Upper lobe of right lung (tissue), 1 donor: Measurements from ENCODE around the gene ALG5. TPM values are rescaled to one million over a fixed set of nuclear protein-coding genes. Genes with fewer than 3 reads are reported as not detected.

Source experiments
- ATAC-seq: fragments of 200-7000 bp; cut with Tn5 transposase; one replicate; pipeline ENCODE4 v1.9.1; 2020; ENCODE audit warnings: mild to moderate bottlenecking, moderate library complexity
- DNase-seq: peaks from one replicate; pipeline ENCODE4 v3.0.0-alpha.2; 2020
- H3K27ac ChIP-seq: fragments of 200-600 bp; one replicate; pipeline ENCODE4 v1.8.0; 2022
- H3K27me3 ChIP-seq: fragments of 200-600 bp; one replicate; pipeline ENCODE4 v1.8.0; 2022; ENCODE audit warnings: mild to moderate bottlenecking
- H3K36me3 ChIP-seq: fragments of 200-600 bp; one replicate; pipeline ENCODE4 v1.8.0; 2022
- H3K4me1 ChIP-seq: fragments of 200-600 bp; one replicate; pipeline ENCODE4 v1.8.0; 2022
- H3K4me3 ChIP-seq: fragments of 200-600 bp; one replicate; pipeline ENCODE4 v1.8.0; 2022; ENCODE audit warnings: mild to moderate bottlenecking
- H3K9me3 ChIP-seq: fragments of 200-600 bp; one replicate; pipeline ENCODE4 v1.8.0; 2022
- CTCF ChIP-seq: fragments of 200-600 bp; IDR thresholded peaks from one replicate; pipeline ENCODE4 v1.8.0; 2022; ENCODE audit warnings: antibody characterized with exemption
- intact Hi-C: fragments of 100-400 bp; cut with DNase I; formaldehyde crosslinking; loops from one replicate; pipeline ENCODE4 v1.11.0; 2022
- total RNA-seq: library from RNA; stranded (reverse); fragmentation: NEBNext Ultra II Directional; extraction: Animal tissue kit (Norgen Biotek cat#: 25700); gene quantifications from one replicate; pipeline ENCODE4 v1.2.1, GENCODE V29; 2021
- donor health status: DM: no; HTN: yes; CAD: no; lungs with severe emphysema.

ALG5 gene
- total RNA-seq, 1 donor from 2014 or later, result 27.2 TPM

GRCh38 chr13:36919171-36919832 lies 79.8 kb downstream of the ALG5 start:
- H3K9me3 ChIP-seq, result no peaks in the 10 kb centered on the region
- intact Hi-C loops, result no loop called here
- peak overlapping the region; percentile 45 for H3K27ac ChIP-seq
- ATAC-seq (peak; percentile 79), DNase-seq (peak; percentile 76)
- no peaks in the 10 kb centered on the region for H3K36me3 ChIP-seq
- peak overlapping the region; percentile 51 for H3K4me3 ChIP-seq
- no peak for TF ChIP-seq CTCF
- no peaks in the 10 kb centered on the region for H3K27me3 ChIP-seq
- H3K4me1 ChIP-seq, result peaks cover 8% of the 10 kb centered on the region

- no peaks in the 10 kb centered on the region for H3K36me3 ChIP-seq
- no peaks in the 10 kb centered on the region for H3K9me3 ChIP-seq
- H3K27ac ChIP-seq, result peak overlapping the region; percentile 45
- no peak for DNase-seq
- no peak for TF ChIP-seq CTCF
- H3K4me1 ChIP-seq, result peaks cover 8% of the 10 kb centered on the region
- intact Hi-C loops, result no loop called here
- H3K27me3 ChIP-seq, result no peaks in the 10 kb centered on the region
- H3K4me3 ChIP-seq, result peak overlapping the region; percentile 51
- ATAC-seq, result no peak
These were observed 80.7 kb downstream of the ALG5 start for GRCh38 chr13:36918246-36919131.

GRCh38 chr13:36917311-36917710 lies 81.8 kb downstream of the ALG5 start:
- Histone ChIP-seq H3K36me3 (no peaks in the 10 kb centered on the region), H3K27me3 (no peaks in the 10 kb centered on the region), H3K4me3 (no peak overlapping the region), H3K9me3 (no peaks in the 10 kb centered on the region), H3K27ac (no peak overlapping the region), H3K4me1 (peaks cover 8% of the 10 kb centered on the region)
- ATAC-seq (no peak), DNase-seq (no peak)
- intact Hi-C loops, result no loop called here
- no peak for TF ChIP-seq CTCF

- Histone ChIP-seq H3K4me1 (peaks cover 8% of the 10 kb centered on the region), H3K27ac (no peak overlapping the region), H3K9me3 (no peaks in the 10 kb centered on the region), H3K4me3 (no peak overlapping the region), H3K27me3 (no peaks in the 10 kb centered on the region), H3K36me3 (no peaks in the 10 kb centered on the region)
- TF ChIP-seq CTCF, result no peak
- DNase-seq, result no peak
- intact Hi-C loops, result no loop called here
- ATAC-seq, result no peak
These were observed 83.1 kb downstream of the ALG5 start for GRCh38 chr13:36915896-36916640.

- H3K4me3 ChIP-seq, result no peak overlapping the region
- no peaks in the 10 kb centered on the region for H3K36me3 ChIP-seq
- peaks cover 8% of the 10 kb centered on the region for H3K4me1 ChIP-seq
- no peak for TF ChIP-seq CTCF
- H3K9me3 ChIP-seq, result no peaks in the 10 kb centered on the region
- H3K27ac ChIP-seq, result no peak overlapping the region
- H3K27me3 ChIP-seq, result no peaks in the 10 kb centered on the region
- ATAC-seq (no peak), DNase-seq (no peak)
- intact Hi-C loops, result no loop called here
These were observed 84.0 kb downstream of the ALG5 start for GRCh38 chr13:36915106-36915505.
